A673 (cell line): ENCODE results near the gene NACC2. TPM values are rescaled to one million over a fixed set of nuclear protein-coding genes. Genes with fewer than 3 reads are reported as not detected.

Source experiments
- BruUV-seq: library from RNA; stranded (reverse); fragments of 400-500 nt; replicated peaks from 2 replicates; lab custom pipeline; 2021; lab: Mats Ljungman, UMichigan
- CTCF ChIA-PET: fragments of 300-600 bp; sonication (Branson Sonifier 250); formaldehyde crosslinking; loops from one replicate; lab custom pipeline; 2022; ENCODE audit warnings: antibody characterized with exemption; lab: Charles Lee
- POLR2A ChIA-PET: fragments of 300-600 bp; sonication (Branson Sonifier 250); formaldehyde crosslinking; loops from one replicate; lab custom pipeline; 2022; ENCODE audit warnings: antibody characterized with exemption; ENCODE audit not compliant: low non-redundant PET; lab: Charles Lee
- DNase-seq: peaks from one replicate; pipeline ENCODE4 v3.0.0-alpha.2; 2015; ENCODE audit warnings: low spot score
- H3K27ac ChIP-seq: fragments of 200-600 bp; sonication (generic); 2 replicates; pipeline ENCODE4 v1.5.1; 2016; ENCODE audit warnings: mixed run types, low read depth, mild to moderate bottlenecking, mixed read lengths, antibody characterized with exemption, low read length; ENCODE audit not compliant: poor library complexity, severe bottlenecking
- H3K27me3 ChIP-seq: fragments of 200-600 bp; sonication (generic); replicated peaks from 2 replicates; pipeline ENCODE4 v1.6.1; 2017; ENCODE audit warnings: mixed run types, low read depth, mild to moderate bottlenecking, mixed read lengths, antibody characterized with exemption, low read length; ENCODE audit not compliant: insufficient read depth, poor library complexity
- H3K36me3 ChIP-seq: fragments of 200-600 bp; sonication (generic); 2 replicates; pipeline ENCODE4 v1.6.1; 2016; ENCODE audit warnings: mixed run types, mild to moderate bottlenecking, mixed read lengths, antibody characterized with exemption, low read length; ENCODE audit not compliant: insufficient read depth, poor library complexity, severe bottlenecking
- H3K4me1 ChIP-seq: fragments of 200-600 bp; sonication (generic); 2 replicates; pipeline ENCODE4 v1.6.1; 2017; ENCODE audit warnings: mixed run types, mild to moderate bottlenecking, mixed read lengths, antibody characterized with exemption, low read length; ENCODE audit not compliant: insufficient read depth, poor library complexity, severe bottlenecking
- H3K4me3 ChIP-seq: fragments of 200-600 bp; sonication (generic); 2 replicates; pipeline ENCODE4 v1.5.1; 2016; ENCODE audit warnings: low read depth, mixed run types, mild to moderate bottlenecking, mixed read lengths, low read length; ENCODE audit not compliant: poor library complexity, severe bottlenecking
- H3K9me3 ChIP-seq: fragments of 200-600 bp; sonication (generic); 2 replicates; pipeline ENCODE4 v1.6.1; 2016; ENCODE audit warnings: mixed run types, low read depth, mild to moderate bottlenecking, mixed read lengths, antibody characterized with exemption, low read length; ENCODE audit not compliant: poor library complexity, severe bottlenecking
- EZH2 ChIP-seq: fragments of 200-600 bp; sonication (generic); IDR thresholded peaks from 2 replicates; pipeline ENCODE4 v1.6.1; 2017; ENCODE audit warnings: borderline replicate concordance, low read depth, mild to moderate bottlenecking, mixed read lengths, antibody characterized with exemption, low read length; ENCODE audit not compliant: poor library complexity, severe bottlenecking
- intact Hi-C: fragments of 100-400 bp; cut with micrococcal nuclease; formaldehyde crosslinking; loops from one replicate; pipeline ENCODE4 v1.10.0; 2022; ENCODE audit not compliant: unreplicated experiment
- total RNA-seq: library from RNA; stranded (reverse); gene quantifications from 2 replicates; pipeline ENCODE4 v1.2.3, GENCODE V29; 2021
- TF ChIP-seq, protein P1 (sequence below): fragments of 300-800, 200-600 bp; sonication (generic); conservative IDR thresholded peaks from 2 replicates; pipeline ENCODE4 v1.5.1; 2017; ENCODE audit warnings: low read depth, mild to moderate bottlenecking, antibody characterized with exemption, low read length, moderate library complexity, mixed read lengths

The NACC2 gene
- total RNA-seq, 1 experiment from 2014 or later, result 19.5 TPM

DNA sequence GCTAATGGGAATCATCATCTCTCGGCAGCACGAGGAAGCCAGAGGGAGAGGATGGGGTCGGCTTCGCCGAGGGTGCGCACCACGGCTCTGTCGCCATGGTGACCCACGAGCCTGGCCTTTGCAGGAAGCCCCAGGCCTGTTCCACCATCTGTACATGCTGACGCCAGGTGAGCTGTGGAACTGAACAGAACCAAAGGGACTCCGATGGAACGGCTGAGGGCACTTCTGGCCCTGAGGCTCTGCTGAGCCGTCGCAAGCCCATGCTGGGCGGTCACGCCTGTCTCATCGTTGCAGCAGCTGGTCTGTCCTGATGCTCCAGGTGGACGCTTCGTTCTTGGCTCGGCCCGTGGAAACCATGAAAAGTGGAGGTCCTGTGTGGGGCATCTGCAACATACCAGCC lies 99.3 kb downstream of the NACC2 start:
- Histone ChIP-seq H3K9me3 (no peaks in the 10 kb centered on the region), H3K4me1 (peaks cover 18% of the 10 kb centered on the region), H3K27me3 (no peaks in the 10 kb centered on the region), H3K36me3 (no peaks in the 10 kb centered on the region), H3K27ac (no peak overlapping the region), H3K4me3 (no peak overlapping the region)
- no peak for TF ChIP-seq EZH2
- TF ChIP-seq, protein P1, sequence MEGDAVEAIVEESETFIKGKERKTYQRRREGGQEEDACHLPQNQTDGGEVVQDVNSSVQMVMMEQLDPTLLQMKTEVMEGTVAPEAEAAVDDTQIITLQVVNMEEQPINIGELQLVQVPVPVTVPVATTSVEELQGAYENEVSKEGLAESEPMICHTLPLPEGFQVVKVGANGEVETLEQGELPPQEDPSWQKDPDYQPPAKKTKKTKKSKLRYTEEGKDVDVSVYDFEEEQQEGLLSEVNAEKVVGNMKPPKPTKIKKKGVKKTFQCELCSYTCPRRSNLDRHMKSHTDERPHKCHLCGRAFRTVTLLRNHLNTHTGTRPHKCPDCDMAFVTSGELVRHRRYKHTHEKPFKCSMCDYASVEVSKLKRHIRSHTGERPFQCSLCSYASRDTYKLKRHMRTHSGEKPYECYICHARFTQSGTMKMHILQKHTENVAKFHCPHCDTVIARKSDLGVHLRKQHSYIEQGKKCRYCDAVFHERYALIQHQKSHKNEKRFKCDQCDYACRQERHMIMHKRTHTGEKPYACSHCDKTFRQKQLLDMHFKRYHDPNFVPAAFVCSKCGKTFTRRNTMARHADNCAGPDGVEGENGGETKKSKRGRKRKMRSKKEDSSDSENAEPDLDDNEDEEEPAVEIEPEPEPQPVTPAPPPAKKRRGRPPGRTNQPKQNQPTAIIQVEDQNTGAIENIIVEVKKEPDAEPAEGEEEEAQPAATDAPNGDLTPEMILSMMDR, result no peak
- ChIA-PET POLR2A (no interaction called here), CTCF (no interaction called here)
- intact Hi-C loops, result no loop called here
- no TSS peak for BruUV-seq
- no peak for DNase-seq

DNA sequence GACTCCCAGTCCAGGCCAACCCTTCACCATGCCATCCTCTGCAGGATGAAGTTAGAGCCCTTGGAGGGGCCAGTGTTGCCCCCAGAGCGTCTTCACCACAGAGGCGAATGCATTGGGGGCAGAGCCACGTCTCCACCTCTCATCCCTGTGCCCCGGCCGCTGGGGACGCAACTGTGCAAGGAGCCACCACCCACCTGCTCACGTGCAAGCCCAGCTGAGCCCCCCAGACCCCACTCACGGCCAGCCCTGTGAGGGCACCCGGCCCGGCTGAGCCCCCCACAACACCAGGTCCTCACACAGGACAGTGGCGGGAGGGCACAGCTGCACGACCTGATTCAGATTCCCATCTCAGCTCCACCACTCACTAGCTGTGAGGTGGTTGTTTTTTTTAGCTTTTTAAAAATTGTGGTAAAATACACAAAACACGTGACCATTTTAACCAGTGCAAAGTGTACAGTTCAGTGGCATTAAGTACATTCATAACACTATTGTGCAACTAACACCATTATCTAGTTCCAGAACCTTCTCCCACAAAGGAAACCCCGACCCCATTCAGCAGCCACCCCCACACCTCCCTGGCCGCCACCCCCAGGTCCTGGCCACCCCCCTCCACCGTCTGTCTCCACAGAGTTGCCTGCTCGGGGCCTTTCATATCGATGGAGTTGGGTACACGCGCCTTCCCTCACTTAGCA lies 100.4 kb downstream of the NACC2 start:
- Histone ChIP-seq H3K9me3 (no peaks in the 10 kb centered on the region), H3K4me1 (peaks cover 26% of the 10 kb centered on the region), H3K27ac (no peak overlapping the region), H3K4me3 (no peak overlapping the region), H3K36me3 (no peaks in the 10 kb centered on the region), H3K27me3 (no peaks in the 10 kb centered on the region)
- no peak for DNase-seq
- TF ChIP-seq, protein P1, result no peak
- no peak for TF ChIP-seq EZH2
- intact Hi-C loops, result no loop called here
- ChIA-PET POLR2A (interaction anchor here (0.6 kb wide), 1 partner anchor 14 kb away, joined by 3 read pairs; no protein-coding TSS in a partner anchor), CTCF (no interaction called here)
- BruUV-seq, result no TSS peak

DNA sequence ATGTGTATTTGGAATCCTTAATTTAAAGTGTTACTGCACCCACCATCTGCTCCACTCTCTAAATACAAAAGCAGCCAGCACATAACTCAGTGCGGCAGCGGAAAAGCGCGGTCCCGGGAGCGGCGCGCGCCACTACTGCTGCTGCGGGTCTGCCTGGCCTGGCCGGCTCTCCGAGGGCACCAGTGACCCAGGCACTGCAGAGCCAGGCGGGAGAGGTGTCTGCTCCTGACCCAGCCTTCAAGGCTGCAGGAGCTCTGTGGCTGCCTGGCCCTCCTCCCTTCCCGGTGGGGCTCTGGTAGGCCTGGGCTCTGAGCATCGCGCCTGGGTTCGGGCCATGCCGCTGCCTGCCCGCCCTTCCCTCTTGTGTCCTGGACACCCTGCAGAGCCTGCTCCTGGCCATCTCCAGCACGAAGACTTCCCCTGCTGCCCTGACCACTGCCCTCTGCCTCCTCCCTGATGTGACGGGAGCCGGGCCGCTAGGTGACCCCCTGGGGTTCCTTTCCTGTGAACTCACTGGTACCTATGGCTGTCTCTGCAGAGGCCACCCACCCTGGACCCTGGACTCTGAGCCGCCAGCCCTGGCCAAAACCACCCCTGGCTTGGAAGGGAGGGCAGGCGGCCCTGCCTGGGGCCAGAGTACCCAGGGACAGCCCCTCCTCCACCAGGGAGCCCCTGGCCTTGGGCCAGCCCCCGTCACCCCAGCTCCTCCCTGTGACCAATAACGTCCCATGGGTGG lies 101.2 kb downstream of the NACC2 start:
- peaks cover 34% of the 10 kb centered on the region for H3K4me1 ChIP-seq
- H3K4me3 ChIP-seq, result no peak overlapping the region
- TF ChIP-seq EZH2, result no peak
- TF ChIP-seq, protein P1, result no peak
- no TSS peak for BruUV-seq
- H3K27me3 ChIP-seq, result no peaks in the 10 kb centered on the region
- intact Hi-C loops, result no loop called here
- no peak overlapping the region for H3K27ac ChIP-seq
- no peak for DNase-seq
- no peaks in the 10 kb centered on the region for H3K36me3 ChIP-seq
- CTCF ChIA-PET, result interaction anchor here (0.5 kb wide), 1 partner anchor 233 kb away, joined by 4 read pairs; no protein-coding TSS in a partner anchor
- POLR2A ChIA-PET, result interaction anchor here (0.6 kb wide), 1 partner anchor 13 kb away, joined by 3 read pairs; no protein-coding TSS in a partner anchor
- H3K9me3 ChIP-seq, result no peaks in the 10 kb centered on the region
